WTC11 (cell line): ENCODE results near the gene DPP9. TPM values are rescaled to one million over a fixed set of nuclear protein-coding genes. Genes with fewer than 3 reads are reported as not detected.

Experiments
- ATAC-seq: fragments of 200-7000 bp; cut with Tn5 transposase; 2 replicates; pipeline ENCODE4 v1.10.0; 2021; ENCODE audit warnings: mild to moderate bottlenecking, moderate library complexity
- CTCF ChIA-PET: fragments of 300-600 bp; sonication (Branson Sonifier 250); formaldehyde crosslinking; loops from one replicate; lab custom pipeline; 2021; ENCODE audit warnings: antibody characterized with exemption; lab: Charles Lee
- POLR2A ChIA-PET: fragments of 350-600 bp; sonication (Branson Sonifier 250); formaldehyde crosslinking; loops from one replicate; lab custom pipeline; 2021; ENCODE audit warnings: antibody characterized with exemption; lab: Charles Lee
- DNase-seq: peaks from one replicate; pipeline ENCODE4 v3.0.0; 2021; ENCODE audit warnings: low spot score
- H3K27ac Mint-ChIP-seq: 2 replicates; pipeline ENCODE4 v1.8.0; 2021; ENCODE audit warnings: mixed read lengths
- H3K27me3 Mint-ChIP-seq: 2 replicates; pipeline ENCODE4 v1.8.0; 2021; ENCODE audit warnings: low read depth, mild to moderate bottlenecking, moderate library complexity, mixed read lengths
- H3K36me3 Mint-ChIP-seq: 2 replicates; pipeline ENCODE4 v1.8.0; 2021; ENCODE audit warnings: mixed read lengths
- H3K4me1 Mint-ChIP-seq: 2 replicates; pipeline ENCODE4 v1.8.0; 2022; ENCODE audit warnings: mixed read lengths
- H3K4me3 Mint-ChIP-seq: 2 replicates; pipeline ENCODE4 v1.8.0; 2021; ENCODE audit warnings: mild to moderate bottlenecking, moderate library complexity, mixed read lengths
- H3K9me3 Mint-ChIP-seq: 2 replicates; pipeline ENCODE4 v1.8.0; 2021; ENCODE audit warnings: mixed read lengths
- AR ChIP-seq: fragments of 250-450 bp; sonication (Bioruptor Pico); IDR thresholded peaks from 2 replicates; pipeline ENCODE4 v1.9.0; 2021; ENCODE audit warnings: mild to moderate bottlenecking
- ARID4B ChIP-seq: sonication (generic); formaldehyde crosslinking; IDR thresholded peaks from 2 replicates; pipeline ENCODE4 v1.8.0; 2023; ENCODE audit warnings: missing genetic modification reagents, mild to moderate bottlenecking, borderline replicate concordance
- ATF1 ChIP-seq: sonication (generic); formaldehyde crosslinking; IDR thresholded peaks from 2 replicates; pipeline ENCODE4 v1.8.1; 2023; ENCODE audit warnings: mild to moderate bottlenecking, moderate library complexity, missing genetic modification reagents
- ATF3 ChIP-seq: sonication (generic); formaldehyde crosslinking; conservative IDR thresholded peaks from 2 replicates; pipeline ENCODE4 v1.8.1; 2022; ENCODE audit warnings: mild to moderate bottlenecking, missing genetic modification reagents
- CREM ChIP-seq: sonication (generic); formaldehyde crosslinking; IDR thresholded peaks from 2 replicates; pipeline ENCODE4 v1.8.1; 2022; ENCODE audit warnings: mild to moderate bottlenecking, missing genetic modification reagents, moderate library complexity
- ELF4 ChIP-seq: sonication (generic); formaldehyde crosslinking; IDR thresholded peaks from 2 replicates; pipeline ENCODE4 v1.8.1; 2022; ENCODE audit warnings: low read depth, mild to moderate bottlenecking, moderate library complexity, missing genetic modification reagents
- ESRRA ChIP-seq: sonication (generic); formaldehyde crosslinking; IDR thresholded peaks from 2 replicates; pipeline ENCODE4 v1.8.1; 2022; ENCODE audit warnings: mild to moderate bottlenecking, missing genetic modification reagents, borderline replicate concordance
- NFE2L1 ChIP-seq: sonication (generic); formaldehyde crosslinking; IDR thresholded peaks from 2 replicates; pipeline ENCODE4 v1.8.1; 2023; ENCODE audit warnings: missing genetic modification reagents
- NR2C2 ChIP-seq: sonication (generic); formaldehyde crosslinking; IDR thresholded peaks from 2 replicates; pipeline ENCODE4 v1.8.0; 2022; ENCODE audit warnings: mild to moderate bottlenecking, missing genetic modification reagents
- NR3C1 ChIP-seq: sonication (generic); formaldehyde crosslinking; conservative IDR thresholded peaks from 2 replicates; pipeline ENCODE4 v1.8.1; 2023; ENCODE audit warnings: low read depth, mild to moderate bottlenecking, missing genetic modification reagents
- RELA ChIP-seq: sonication (generic); formaldehyde crosslinking; IDR thresholded peaks from 2 replicates; pipeline ENCODE4 v1.8.1; 2022; ENCODE audit warnings: missing genetic modification reagents, mild to moderate bottlenecking, borderline replicate concordance
- USF1 ChIP-seq: sonication (generic); formaldehyde crosslinking; IDR thresholded peaks from 2 replicates; pipeline ENCODE4 v1.8.0; 2022; ENCODE audit warnings: mild to moderate bottlenecking, missing genetic modification reagents
- ZNF121 ChIP-seq: sonication (generic); formaldehyde crosslinking; IDR thresholded peaks from 2 replicates; pipeline ENCODE4 v1.8.0; 2023; ENCODE audit warnings: missing genetic modification reagents
- ZNF232 ChIP-seq: sonication (generic); formaldehyde crosslinking; IDR thresholded peaks from 2 replicates; pipeline ENCODE4 v1.8.0; 2022; ENCODE audit warnings: mild to moderate bottlenecking, missing genetic modification reagents
- ZNF317 ChIP-seq: sonication (generic); formaldehyde crosslinking; IDR thresholded peaks from 2 replicates; pipeline ENCODE4 v1.8.1; 2023; ENCODE audit warnings: low read depth, mild to moderate bottlenecking, moderate library complexity, missing genetic modification reagents, borderline replicate concordance
- ZNF396 ChIP-seq: fragments of 250-450 bp; sonication (Bioruptor Pico); IDR thresholded peaks from 2 replicates; pipeline ENCODE4 v1.8.0; 2021; ENCODE audit warnings: mild to moderate bottlenecking, moderate library complexity, borderline replicate concordance
- ZNF671 ChIP-seq: fragments of 250-450 bp; sonication (Bioruptor Pico); IDR thresholded peaks from 2 replicates; pipeline ENCODE4 v1.8.0; 2021; ENCODE audit warnings: mild to moderate bottlenecking
- total RNA-seq: library from RNA; stranded (reverse); gene quantifications from 3 replicates; pipeline ENCODE4 v1.2.3, GENCODE V29; 2021
- TF ChIP-seq, protein P1 (sequence below): fragments of 200-600 bp; IDR thresholded peaks from 2 replicates; pipeline ENCODE4 v1.8.0; 2022; ENCODE audit warnings: antibody characterized with exemption
- TF ChIP-seq, protein P2 (sequence below): sonication (generic); formaldehyde crosslinking; IDR thresholded peaks from 2 replicates; pipeline ENCODE4 v1.8.0; 2022; ENCODE audit warnings: mild to moderate bottlenecking, missing genetic modification reagents

The DPP9 gene
- total RNA-seq, 1 experiment from 2014 or later = 52.9 TPM

DNA sequence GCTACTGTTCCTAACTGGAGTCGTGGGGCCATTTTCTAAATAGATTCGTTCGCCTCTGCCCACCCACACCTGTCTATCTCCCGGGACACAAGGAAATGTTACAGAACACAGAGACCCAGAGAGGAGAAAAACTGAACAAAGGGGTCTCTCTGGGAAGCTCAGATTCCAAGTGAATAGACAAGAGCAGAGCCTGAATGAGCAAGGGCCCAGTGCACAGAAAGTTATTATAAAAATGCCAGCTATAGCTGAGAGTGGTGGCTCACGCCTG is 40.7 kb upstream of the DPP9 start:
- ATAC-seq (no peak), DNase-seq (no peak)
- Mint-ChIP-seq H3K4me1 (peaks cover 6% of the 10 kb centered on the region), H3K36me3 (no peaks in the 10 kb centered on the region), H3K27me3 (peaks cover 9% of the 10 kb centered on the region), H3K4me3 (no peak overlapping the region), H3K27ac (no peak overlapping the region), H3K9me3 (no peaks in the 10 kb centered on the region)
- TF ChIP-seq ZNF317 (CRISPR knock-in tag) (no peak), AR (CRISPR knock-in tag) (no peak), NR3C1 (CRISPR knock-in tag) (no peak), ATF3 (CRISPR knock-in tag) (no peak), ARID4B (no peak), ZNF121 (CRISPR knock-in tag) (no peak), RELA (no peak), ESRRA (CRISPR knock-in tag) (no peak), CREM (no peak), ATF1 (CRISPR knock-in tag) (no peak), ZNF396 (CRISPR knock-in tag) (no peak), ZNF671 (CRISPR knock-in tag) (no peak), ELF4 (CRISPR knock-in tag) (no peak), NR2C2 (CRISPR knock-in tag) (no peak), USF1 (no peak), ZNF232 (CRISPR knock-in tag) (no peak), NFE2L1 (CRISPR knock-in tag) (no peak)
- TF ChIP-seq, protein P1, sequence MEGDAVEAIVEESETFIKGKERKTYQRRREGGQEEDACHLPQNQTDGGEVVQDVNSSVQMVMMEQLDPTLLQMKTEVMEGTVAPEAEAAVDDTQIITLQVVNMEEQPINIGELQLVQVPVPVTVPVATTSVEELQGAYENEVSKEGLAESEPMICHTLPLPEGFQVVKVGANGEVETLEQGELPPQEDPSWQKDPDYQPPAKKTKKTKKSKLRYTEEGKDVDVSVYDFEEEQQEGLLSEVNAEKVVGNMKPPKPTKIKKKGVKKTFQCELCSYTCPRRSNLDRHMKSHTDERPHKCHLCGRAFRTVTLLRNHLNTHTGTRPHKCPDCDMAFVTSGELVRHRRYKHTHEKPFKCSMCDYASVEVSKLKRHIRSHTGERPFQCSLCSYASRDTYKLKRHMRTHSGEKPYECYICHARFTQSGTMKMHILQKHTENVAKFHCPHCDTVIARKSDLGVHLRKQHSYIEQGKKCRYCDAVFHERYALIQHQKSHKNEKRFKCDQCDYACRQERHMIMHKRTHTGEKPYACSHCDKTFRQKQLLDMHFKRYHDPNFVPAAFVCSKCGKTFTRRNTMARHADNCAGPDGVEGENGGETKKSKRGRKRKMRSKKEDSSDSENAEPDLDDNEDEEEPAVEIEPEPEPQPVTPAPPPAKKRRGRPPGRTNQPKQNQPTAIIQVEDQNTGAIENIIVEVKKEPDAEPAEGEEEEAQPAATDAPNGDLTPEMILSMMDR = no peak
- TF ChIP-seq, protein P2, sequence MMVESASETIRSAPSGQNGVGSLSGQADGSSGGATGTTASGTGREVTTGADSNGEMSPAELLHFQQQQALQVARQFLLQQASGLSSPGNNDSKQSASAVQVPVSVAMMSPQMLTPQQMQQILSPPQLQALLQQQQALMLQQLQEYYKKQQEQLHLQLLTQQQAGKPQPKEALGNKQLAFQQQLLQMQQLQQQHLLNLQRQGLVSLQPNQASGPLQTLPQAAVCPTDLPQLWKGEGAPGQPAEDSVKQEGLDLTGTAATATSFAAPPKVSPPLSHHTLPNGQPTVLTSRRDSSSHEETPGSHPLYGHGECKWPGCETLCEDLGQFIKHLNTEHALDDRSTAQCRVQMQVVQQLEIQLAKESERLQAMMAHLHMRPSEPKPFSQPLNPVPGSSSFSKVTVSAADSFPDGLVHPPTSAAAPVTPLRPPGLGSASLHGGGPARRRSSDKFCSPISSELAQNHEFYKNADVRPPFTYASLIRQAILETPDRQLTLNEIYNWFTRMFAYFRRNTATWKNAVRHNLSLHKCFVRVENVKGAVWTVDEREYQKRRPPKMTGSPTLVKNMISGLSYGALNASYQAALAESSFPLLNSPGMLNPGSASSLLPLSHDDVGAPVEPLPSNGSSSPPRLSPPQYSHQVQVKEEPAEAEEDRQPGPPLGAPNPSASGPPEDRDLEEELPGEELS = no peak
- CTCF ChIA-PET = interaction anchor here (0.8 to 1.0 kb wide), 2 partner anchors 27 to 32 kb away, joined by 3 read pairs; partner anchors contain the start of gene FEM1A
- POLR2A ChIA-PET = no interaction called here
